HUES6 (cell line): ENCODE measurements around the gene PDGFA.

Experiments
- H3K27ac ChIP-seq: 2 replicates; pipeline ENCODE4 v1.7.0; 2013; ENCODE audit warnings: low read depth, mild to moderate bottlenecking, low read length, inconsistent platforms
- H3K27me3 ChIP-seq: 2 replicates; pipeline ENCODE4 v1.6.1; 2013; ENCODE audit warnings: low read length; ENCODE audit not compliant: control insufficient read depth, insufficient read depth
- H3K36me3 ChIP-seq: 2 replicates; pipeline ENCODE4 v1.6.1; 2013; ENCODE audit warnings: low read length; ENCODE audit not compliant: control insufficient read depth, insufficient read depth
- H3K4me1 ChIP-seq: 2 replicates; pipeline ENCODE4 v1.6.1; 2013; ENCODE audit warnings: low read length; ENCODE audit not compliant: control insufficient read depth, insufficient read depth
- H3K4me3 ChIP-seq: 2 replicates; pipeline ENCODE4 v1.5.1; 2013; ENCODE audit warnings: low read depth, low read length
- H3K9ac ChIP-seq: one replicate; pipeline ENCODE4 v1.6.1; 2013; ENCODE audit warnings: mild to moderate bottlenecking, low read length
- H3K9me3 ChIP-seq: 2 replicates; pipeline ENCODE4 v1.6.1; 2013; ENCODE audit warnings: low read depth, low read length; ENCODE audit not compliant: control insufficient read depth, insufficient read depth

Gene PDGFA

DNA sequence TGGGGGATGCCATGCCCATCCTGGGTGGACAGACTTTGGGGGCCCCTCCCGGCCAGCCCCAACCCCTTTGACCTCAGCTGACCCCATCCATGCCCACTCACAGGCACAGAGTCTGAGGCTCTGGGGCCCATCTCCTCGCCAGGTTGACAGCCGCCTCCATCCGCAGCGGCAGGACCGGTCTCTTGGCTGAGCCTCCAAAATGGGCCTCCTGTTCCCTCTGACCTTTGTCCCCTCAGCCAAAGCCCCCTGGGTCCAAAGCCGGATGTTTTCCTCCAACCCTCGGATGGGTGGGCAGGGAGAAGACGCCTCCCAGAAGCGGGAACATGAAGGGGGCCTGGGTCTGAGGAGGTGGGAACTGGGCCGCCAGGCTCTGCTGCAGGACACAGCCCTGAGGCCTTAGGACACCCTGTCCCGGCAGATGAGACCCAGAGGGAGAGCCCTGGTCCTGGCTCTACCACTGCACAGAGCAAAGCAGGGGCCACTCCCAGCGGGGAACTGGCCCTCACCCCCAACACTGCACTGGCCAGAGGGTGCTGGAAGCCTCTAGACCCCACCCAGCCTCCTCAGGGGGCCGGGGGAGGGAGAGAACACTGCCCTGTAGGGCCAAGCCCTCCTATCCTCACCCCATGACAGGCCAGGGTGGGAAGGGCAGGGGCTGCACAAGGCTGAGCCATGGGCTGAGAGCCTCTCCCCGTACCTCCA is 12.6 kb downstream of the PDGFA start:
- Histone ChIP-seq H3K27ac (no peak overlapping the region), H3K9ac (no peak overlapping the region), H3K27me3 (no peaks in the 10 kb centered on the region), H3K36me3 (peaks cover 69% of the 10 kb centered on the region), H3K4me1 (peaks cover 15% of the 10 kb centered on the region; the same call in 1 of the 2 replicates), H3K4me3 (no peak overlapping the region), H3K9me3 (no peaks in the 10 kb centered on the region)

- Histone ChIP-seq H3K27me3 (no peaks in the 10 kb centered on the region), H3K9me3 (no peaks in the 10 kb centered on the region), H3K27ac (no peak overlapping the region), H3K4me1 (peaks cover 11% of the 10 kb centered on the region; the same call in 1 of the 2 replicates), H3K36me3 (peaks cover 69% of the 10 kb centered on the region), H3K4me3 (no peak overlapping the region), H3K9ac (no peak overlapping the region)
Observed at GRCh38 chr7:506391-506831, 13.2 kb downstream of the PDGFA start.

DNA sequence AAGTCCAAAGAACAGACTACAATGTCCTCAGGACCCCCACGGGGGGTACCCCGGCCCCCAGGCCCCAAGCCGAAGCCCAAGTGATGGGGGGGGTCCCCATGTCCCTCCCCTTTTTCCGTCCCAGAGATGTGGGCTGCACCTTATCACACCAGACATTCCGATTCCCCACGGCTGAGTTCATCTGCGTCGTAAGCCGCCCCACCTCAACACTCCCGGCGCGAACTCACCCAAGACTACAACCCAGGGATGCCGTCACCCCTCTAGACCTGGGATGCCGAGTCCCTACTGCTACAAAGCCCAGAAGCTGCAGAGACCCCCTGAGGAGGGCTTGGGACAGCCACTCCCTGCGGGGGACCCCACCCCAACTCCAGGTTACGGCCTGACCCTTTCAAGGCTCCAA is 14.5 kb downstream of the PDGFA start:
- no peak overlapping the region for H3K4me3 ChIP-seq
- no peak overlapping the region for H3K9ac ChIP-seq
- no peaks in the 10 kb centered on the region for H3K9me3 ChIP-seq
- no peaks in the 10 kb centered on the region for H3K27me3 ChIP-seq
- no peak overlapping the region for H3K27ac ChIP-seq
- H3K4me1 ChIP-seq: peaks cover 9% of the 10 kb centered on the region; the same call in 1 of the 2 replicates
- H3K36me3 ChIP-seq: peaks cover 76% of the 10 kb centered on the region

DNA sequence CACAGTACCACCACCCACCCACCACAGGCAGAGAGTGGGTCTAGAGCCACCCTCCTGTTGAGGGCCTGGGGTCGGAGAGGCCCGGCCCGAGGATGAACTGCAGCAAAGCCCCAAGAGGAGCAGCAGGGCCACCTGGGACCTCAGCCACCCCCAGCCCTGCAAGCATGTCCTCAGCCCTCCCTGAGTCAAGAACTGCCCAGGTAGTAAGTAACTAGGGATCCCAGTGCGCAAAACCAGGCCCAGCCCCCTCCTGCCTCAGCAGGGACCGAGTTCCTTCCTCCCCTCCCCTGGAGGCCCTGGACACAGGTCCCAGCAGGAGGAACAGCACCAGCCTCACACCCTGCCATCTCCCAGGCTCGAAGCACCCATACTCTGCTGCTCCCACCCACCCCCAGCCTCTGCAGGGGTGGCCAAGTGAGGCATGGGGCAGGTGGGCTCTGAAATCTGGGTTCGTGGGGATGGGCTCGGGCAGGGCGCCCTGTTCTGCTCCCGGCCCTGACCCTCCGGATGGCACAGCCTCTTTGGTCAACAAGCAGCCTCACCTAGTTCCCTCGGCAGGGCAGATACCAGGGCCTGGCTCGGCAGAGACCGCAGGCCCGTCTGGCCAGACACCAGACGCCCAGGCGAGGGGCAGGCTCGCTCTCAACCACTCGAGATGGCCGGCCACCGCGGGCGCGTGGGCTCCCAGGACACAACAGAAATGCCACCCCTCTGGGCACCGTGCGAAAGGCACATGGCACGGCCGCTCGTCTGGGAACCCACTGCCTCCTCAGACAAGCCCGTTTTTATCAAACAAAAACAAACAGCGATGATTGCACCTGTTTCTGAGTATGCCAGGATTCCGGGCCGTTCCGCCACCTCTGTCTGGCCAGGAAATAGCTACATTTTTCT is 15.2 kb downstream of the PDGFA start:
- Histone ChIP-seq H3K27me3 (no peaks in the 10 kb centered on the region), H3K4me1 (peaks cover 9% of the 10 kb centered on the region; the same call in 1 of the 2 replicates), H3K9ac (no peak overlapping the region), H3K36me3 (peaks cover 77% of the 10 kb centered on the region), H3K27ac (no peak overlapping the region), H3K9me3 (no peaks in the 10 kb centered on the region), H3K4me3 (no peak overlapping the region)

DNA sequence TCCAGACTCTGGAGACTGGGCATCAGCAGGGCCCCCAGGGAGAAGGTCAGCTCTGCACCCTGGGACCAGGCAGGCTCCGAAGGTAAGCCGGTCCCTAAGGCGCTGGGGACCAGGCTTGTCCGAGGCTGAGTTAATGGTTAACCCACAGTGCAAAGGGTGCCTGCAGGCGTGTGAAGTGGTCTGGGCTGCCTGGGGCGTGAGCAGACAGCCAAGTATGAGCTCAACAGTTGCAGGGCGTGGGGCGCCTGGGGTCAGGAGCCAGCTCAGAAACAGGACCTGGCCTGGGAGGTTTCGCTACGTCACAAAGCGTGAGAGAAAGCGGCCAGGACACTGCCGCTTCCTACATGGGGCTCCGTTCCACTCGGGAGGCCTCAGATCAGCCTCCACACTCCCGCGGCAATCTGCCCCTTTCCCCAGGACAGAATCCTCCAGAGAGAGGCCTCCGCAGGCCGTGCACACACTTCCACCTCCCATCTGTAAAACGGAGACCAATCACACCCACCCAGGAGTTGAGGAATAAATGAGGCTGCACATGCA is 16.0 kb downstream of the PDGFA start:
- Histone ChIP-seq H3K27ac (no peak overlapping the region), H3K9ac (no peak overlapping the region), H3K4me1 (peaks cover 9% of the 10 kb centered on the region; the same call in 1 of the 2 replicates), H3K9me3 (no peaks in the 10 kb centered on the region), H3K27me3 (no peaks in the 10 kb centered on the region), H3K4me3 (no peak overlapping the region), H3K36me3 (peaks cover 78% of the 10 kb centered on the region)

GRCh38 chr7:502296-502695 is 17.4 kb downstream of the PDGFA start:
- Histone ChIP-seq H3K27ac (no peak overlapping the region), H3K36me3 (peaks cover 84% of the 10 kb centered on the region), H3K4me3 (no peak overlapping the region), H3K27me3 (no peaks in the 10 kb centered on the region), H3K9me3 (no peaks in the 10 kb centered on the region), H3K4me1 (peaks cover 9% of the 10 kb centered on the region; the same call in 1 of the 2 replicates), H3K9ac (no peak overlapping the region)

DNA sequence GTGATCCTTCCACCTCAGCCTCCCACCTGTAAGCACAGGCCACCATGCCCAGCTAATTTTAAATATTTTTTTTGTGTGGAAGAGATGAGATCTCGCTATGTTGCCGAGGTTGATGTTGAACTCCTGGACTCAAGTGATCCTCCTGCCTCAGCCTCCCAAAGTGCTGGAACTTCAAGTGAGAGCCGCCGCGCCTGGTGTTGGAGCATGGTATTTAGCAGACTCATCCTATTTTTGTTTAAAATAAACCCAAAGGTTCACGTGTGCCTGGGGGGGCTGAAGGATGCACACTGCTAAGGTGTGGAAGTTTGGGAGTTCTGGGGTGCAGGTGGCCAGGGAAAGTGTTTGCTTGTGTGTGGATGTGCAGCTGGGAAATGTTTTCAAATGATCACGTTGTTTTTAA is 18.1 kb downstream of the PDGFA start:
- no peak overlapping the region for H3K9ac ChIP-seq
- H3K9me3 ChIP-seq: no peaks in the 10 kb centered on the region
- no peak overlapping the region for H3K27ac ChIP-seq
- peaks cover 9% of the 10 kb centered on the region; the same call in 1 of the 2 replicates for H3K4me1 ChIP-seq
- H3K36me3 ChIP-seq: peaks cover 88% of the 10 kb centered on the region
- no peak overlapping the region for H3K4me3 ChIP-seq
- no peaks in the 10 kb centered on the region for H3K27me3 ChIP-seq

- Histone ChIP-seq H3K27me3 (no peaks in the 10 kb centered on the region), H3K9me3 (no peaks in the 10 kb centered on the region), H3K4me1 (peaks cover 16% of the 10 kb centered on the region; the same call in 1 of the 2 replicates), H3K4me3 (no peak overlapping the region), H3K27ac (no peak overlapping the region), H3K36me3 (peaks cover 83% of the 10 kb centered on the region), H3K9ac (no peak overlapping the region)
Observed at GRCh38 chr7:500521-501420, 18.9 kb downstream of the PDGFA start.

DNA sequence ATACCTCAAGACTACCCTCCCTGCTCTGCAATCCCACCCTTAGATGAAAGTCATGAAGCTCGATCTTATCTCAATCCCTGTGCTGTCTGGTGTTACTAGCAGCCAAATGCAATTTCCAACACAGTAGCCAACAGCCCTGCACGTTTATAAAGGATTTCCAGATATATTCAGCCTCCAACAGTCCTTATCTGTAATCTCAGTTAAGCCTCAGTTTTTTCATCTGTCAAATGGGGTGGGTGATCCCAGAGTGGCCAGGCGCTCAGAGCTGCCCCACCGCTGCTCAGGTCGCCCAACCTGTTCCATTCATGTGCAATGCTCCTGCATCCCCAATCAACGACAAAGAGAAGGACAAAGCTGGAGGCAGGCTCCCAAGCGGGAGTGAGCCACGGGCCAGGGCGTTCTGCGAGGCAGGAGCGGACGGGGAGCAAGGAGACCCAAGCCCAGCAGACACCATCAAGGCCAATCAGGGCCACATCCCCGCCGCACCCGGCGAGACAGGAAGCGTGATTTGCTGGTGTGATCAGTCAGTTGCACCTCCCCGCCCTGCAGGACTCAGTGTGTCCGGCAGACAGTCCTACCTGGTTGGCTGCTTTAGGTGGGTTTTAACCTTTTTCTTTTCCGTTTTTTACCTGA is 19.7 kb downstream of the PDGFA start:
- Histone ChIP-seq H3K4me3 (no peak overlapping the region), H3K4me1 (peaks cover 16% of the 10 kb centered on the region; the same call in 1 of the 2 replicates), H3K27me3 (no peaks in the 10 kb centered on the region), H3K27ac (no peak overlapping the region), H3K36me3 (peaks cover 80% of the 10 kb centered on the region), H3K9ac (no peak overlapping the region), H3K9me3 (no peaks in the 10 kb centered on the region)
